A549 (cell line): Measurements from ENCODE around the gene MEAK7. TPM values are rescaled to one million over a fixed set of nuclear protein-coding genes. Genes with fewer than 3 reads are reported as not detected.
A peak's percentile ranks its signal among the peaks of the same experiment; 100 is the strongest.

Source experiments
- ATAC-seq, 2 experiments: fragments of 200-7000 bp in 1 of 2; fragments of >200 bp in 1 of 2; cut with Nextera tagmentation in 1 of 2; cut with Tn5 transposase in 1 of 2; 3 replicates each; pipeline versions ENCODE4 v1.8.0 to v1.9.1; 2018 to 2020; ENCODE audit warnings: mild to moderate bottlenecking in 1 of 2, moderate library complexity in 1 of 2
- CTCF ChIA-PET: fragments of 300-600 bp; sonication (Branson Sonifier 250); formaldehyde crosslinking; extraction: SDS; loops from one replicate; lab custom pipeline; 2021; ENCODE audit warnings: antibody characterized with exemption, inconsistent platforms; lab: Yijun Ruan, JAX
- POLR2A ChIA-PET: fragments of 350-600 bp; formaldehyde crosslinking; extraction: SDS; loops from one replicate; lab custom pipeline; 2021; ENCODE audit warnings: antibody characterized with exemption, inconsistent platforms; lab: Yijun Ruan, JAX
- DNase-seq, 2 experiments: peaks; one replicate each; pipeline versions ENCODE4 v3.0.0 to v3.0.0-alpha.2; 2011 to 2016; ENCODE audit warnings: low read depth in 1 of 2, low spot score in 1 of 2
- FAIRE-seq: peaks from 2 replicates; lab custom pipeline; 2011; peaks lifted over from hg19 to GRCh38; lab: Jason Lieb, UNC
- H3K27ac ChIP-seq, 2 experiments: fragments of >200 bp; sonication (Bioruptor Twin); formaldehyde crosslinking; 3 replicates each; pipeline ENCODE4 v1.5.1; 2016 to 2017
- H3K4me1 ChIP-seq: fragments of >200 bp; sonication (Bioruptor Twin); formaldehyde crosslinking; 3 replicates; pipeline ENCODE4 v1.6.1; 2016
- H3K4me2 ChIP-seq: fragments of >200 bp; sonication (Bioruptor Twin); formaldehyde crosslinking; 3 replicates; pipeline ENCODE4 v1.6.1; 2016
- H3K4me3 ChIP-seq: fragments of >200 bp; sonication (Bioruptor Twin); formaldehyde crosslinking; 3 replicates; pipeline ENCODE4 v1.5.1; 2016
- H3K9me3 ChIP-seq: fragments of >200 bp; sonication (Bioruptor Twin); formaldehyde crosslinking; 3 replicates; pipeline ENCODE4 v1.6.1; 2016
- BHLHE40 ChIP-seq: IDR thresholded peaks from 2 replicates; pipeline ENCODE4 v1.6.1; 2012; ENCODE audit warnings: low read depth, low read length, inconsistent platforms
- EHMT2 ChIP-seq: fragments of 200-600 bp; sonication (generic); IDR thresholded peaks from 2 replicates; pipeline ENCODE4 v1.6.1; 2016; ENCODE audit warnings: antibody characterized with exemption, low read depth, mild to moderate bottlenecking, moderate library complexity
- EP300 ChIP-seq, 2 experiments: fragments of >200 bp; sonication (Bioruptor Twin); formaldehyde crosslinking; IDR thresholded peaks; 2 replicates in 1 of 2; 3 replicates in 1 of 2; pipeline ENCODE4 v1.6.1; 2016 to 2017
- ESRRA ChIP-seq: fragments of 150-350 bp; IDR thresholded peaks from 2 replicates; pipeline ENCODE4 v1.6.1; 2014; ENCODE audit warnings: mild to moderate bottlenecking, low read length, borderline replicate concordance
- JUN ChIP-seq, 2 experiments: fragments of >200 bp; sonication (Bioruptor Twin); formaldehyde crosslinking; IDR thresholded peaks; 2 replicates in 1 of 2; 3 replicates in 1 of 2; pipeline ENCODE4 v1.6.1; 2016 to 2017
- NR3C1 ChIP-seq: fragments of >200 bp; sonication (Bioruptor Twin); formaldehyde crosslinking; IDR thresholded peaks from 3 replicates; pipeline ENCODE4 v1.6.1; 2017
- RAD21 ChIP-seq, 2 experiments: fragments of >200 bp in 1 of 2; sonication (Bioruptor Twin) in 1 of 2; formaldehyde crosslinking in 1 of 2; IDR thresholded peaks in 1 of 2; conservative IDR thresholded peaks in 1 of 2; 2 replicates in 1 of 2; 3 replicates in 1 of 2; pipeline ENCODE4 v1.6.1; 2012 to 2018; ENCODE audit warnings: inconsistent platforms in 1 of 2
- RARB ChIP-seq: fragments of 250-450 bp; sonication (Bioruptor Pico); IDR thresholded peaks from 2 replicates; pipeline ENCODE4 v1.8.0; 2021; ENCODE audit warnings: mild to moderate bottlenecking, moderate library complexity
- RCOR1 ChIP-seq: fragments of 150-350 bp; IDR thresholded peaks from 2 replicates; pipeline ENCODE4 v1.6.1; 2014; ENCODE audit warnings: antibody characterized with exemption, low read length, low read depth
- RNF2 ChIP-seq: fragments of 200-600 bp; sonication (generic); IDR thresholded peaks from 2 replicates; pipeline ENCODE4 v1.6.1; 2016; ENCODE audit warnings: low read depth, mild to moderate bottlenecking, antibody characterized with exemption, moderate library complexity, borderline replicate concordance
- SMC3 ChIP-seq: fragments of >200 bp; sonication (Bioruptor Twin); formaldehyde crosslinking; IDR thresholded peaks from 3 replicates; pipeline ENCODE4 v1.6.1; 2018; ENCODE audit warnings: inconsistent platforms
- TP53 ChIP-seq: fragments of 250-450 bp; sonication (Bioruptor Pico); IDR thresholded peaks from 2 replicates; pipeline ENCODE4 v1.5.0; 2021; ENCODE audit warnings: mild to moderate bottlenecking, moderate library complexity
- ZNF302 ChIP-seq: fragments of 250-450 bp; sonication (Bioruptor Pico); IDR thresholded peaks from 2 replicates; pipeline ENCODE4 v1.9.0; 2021; ENCODE audit warnings: inconsistent platforms, mild to moderate bottlenecking, moderate library complexity
- WGBS: methylation state at CpG from one replicate; pipeline ENCODE4 v1.1.6; 2017; ENCODE audit errors: missing lambda C conversion rate; 5-methylcytosine and 5-hydroxymethylcytosine counted together
- polyA plus RNA-seq, 4 experiments: library from polyadenylated mRNA; depleted of rRNA in 3 of 4; stranded (reverse); fragments of >200 nt; fragmentation: RNase III in 1 of 4; extraction: RNeasy Plus Mini Kit Qiagen cat#74134 plus additional on column Dnase treatment in 1 of 4; gene quantifications; 2 replicates in 3 of 4; 3 replicates in 1 of 4; pipeline ENCODE4 v1.2.3, GENCODE V29; 2011 to 2017
- TF ChIP-seq, protein P1 (sequence below): fragments of >200 bp; sonication (Bioruptor Twin); formaldehyde crosslinking; IDR thresholded peaks from 3 replicates; pipeline ENCODE4 v1.5.1; 2016
- TF ChIP-seq, protein P2 (sequence below): fragments of 450-650 bp; IDR thresholded peaks from 2 replicates; pipeline ENCODE4 v1.6.1; 2014; ENCODE audit warnings: antibody characterized with exemption
- TF ChIP-seq, protein P3 (sequence below): fragments of >200 bp; sonication (Bioruptor Twin); formaldehyde crosslinking; IDR thresholded peaks from 3 replicates; pipeline ENCODE4 v1.6.1; 2016

The MEAK7 gene
- polyA plus RNA-seq, 2 of the 4 experiments (the other 2 are of a cell fraction), result 26.2 to 30.5 TPM

DNA sequence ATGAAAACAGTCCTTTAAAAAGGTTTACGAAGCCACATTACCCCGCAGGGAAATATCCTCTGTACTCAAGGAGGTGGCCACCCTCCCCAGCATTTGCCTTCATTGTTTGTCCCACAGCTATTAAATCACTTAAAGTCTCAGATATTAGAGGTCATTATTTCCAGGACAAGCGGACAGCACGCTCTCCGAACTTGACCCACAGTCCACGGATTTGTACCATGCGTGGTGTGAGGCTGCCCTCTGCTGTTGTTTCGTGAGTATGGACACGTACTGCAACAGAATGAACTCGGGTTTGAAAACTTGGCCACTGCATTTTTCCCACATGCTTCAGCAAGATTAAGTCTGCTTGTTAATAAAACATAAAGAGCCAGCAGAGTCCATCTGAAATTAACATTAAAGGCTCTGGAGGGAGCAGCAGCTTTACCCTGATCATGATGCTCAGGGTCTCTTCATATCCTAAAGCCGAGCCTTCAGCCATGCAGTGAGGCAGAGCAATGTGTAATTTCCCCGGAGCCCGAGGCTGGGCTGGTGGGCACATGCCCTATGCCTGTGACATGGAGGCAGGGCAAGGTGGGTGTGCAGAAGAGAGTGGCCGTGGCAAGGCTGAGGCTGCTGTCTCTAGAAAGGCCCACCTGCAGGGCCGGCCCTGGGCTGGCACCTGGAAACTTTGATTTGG, 19.7 kb downstream of the MEAK7 start:
- H3K27ac ChIP-seq, result no peak overlapping the region
- POLR2A ChIA-PET, result no interaction called here
- 58% methylated on average over 15 of the region's 15 CpGs for WGBS
- FAIRE-seq (peak; percentile 43), ATAC-seq (peak; percentile 68 to 87; a peak in 4 of 6 replicates)
- CTCF ChIA-PET, result interaction anchor here (0.6 to 15.7 kb wide), 49 partner anchors 10 to 527 kb away, joined by 3 to 245 read pairs (median 4); partner anchors contain the start of genes ATP2C2, MEAK7 and TAF1C
- TF ChIP-seq SMC3, result peak; percentile 95
- peak; percentile 95 to 96 for TF ChIP-seq RAD21 (conservative IDR thresholded peaks at IDR 0.05 in 1 of 2, IDR thresholded peaks at IDR 0.05 in 1 of 2)
- 0 out of 5 replicates have a peak, but pooled peaks of 1 of the 2 experiments have one; percentile 25 for TF ChIP-seq JUN (IDR thresholded peaks at IDR 0.05)
- TF ChIP-seq, protein P1, sequence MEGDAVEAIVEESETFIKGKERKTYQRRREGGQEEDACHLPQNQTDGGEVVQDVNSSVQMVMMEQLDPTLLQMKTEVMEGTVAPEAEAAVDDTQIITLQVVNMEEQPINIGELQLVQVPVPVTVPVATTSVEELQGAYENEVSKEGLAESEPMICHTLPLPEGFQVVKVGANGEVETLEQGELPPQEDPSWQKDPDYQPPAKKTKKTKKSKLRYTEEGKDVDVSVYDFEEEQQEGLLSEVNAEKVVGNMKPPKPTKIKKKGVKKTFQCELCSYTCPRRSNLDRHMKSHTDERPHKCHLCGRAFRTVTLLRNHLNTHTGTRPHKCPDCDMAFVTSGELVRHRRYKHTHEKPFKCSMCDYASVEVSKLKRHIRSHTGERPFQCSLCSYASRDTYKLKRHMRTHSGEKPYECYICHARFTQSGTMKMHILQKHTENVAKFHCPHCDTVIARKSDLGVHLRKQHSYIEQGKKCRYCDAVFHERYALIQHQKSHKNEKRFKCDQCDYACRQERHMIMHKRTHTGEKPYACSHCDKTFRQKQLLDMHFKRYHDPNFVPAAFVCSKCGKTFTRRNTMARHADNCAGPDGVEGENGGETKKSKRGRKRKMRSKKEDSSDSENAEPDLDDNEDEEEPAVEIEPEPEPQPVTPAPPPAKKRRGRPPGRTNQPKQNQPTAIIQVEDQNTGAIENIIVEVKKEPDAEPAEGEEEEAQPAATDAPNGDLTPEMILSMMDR, result peak; percentile 85
- TF ChIP-seq RCOR1, result no peak
- no peak for TF ChIP-seq EHMT2
- TF ChIP-seq, all 56 proteins: peak for 4
- H3K4me1 ChIP-seq, result no peaks in the 10 kb centered on the region
- H3K9me3 ChIP-seq, result no peaks in the 10 kb centered on the region
- peak; percentile 47 to 62 for DNase-seq
- H3K4me2 ChIP-seq, result no peak overlapping the region
- no peak overlapping the region for H3K4me3 ChIP-seq

DNA sequence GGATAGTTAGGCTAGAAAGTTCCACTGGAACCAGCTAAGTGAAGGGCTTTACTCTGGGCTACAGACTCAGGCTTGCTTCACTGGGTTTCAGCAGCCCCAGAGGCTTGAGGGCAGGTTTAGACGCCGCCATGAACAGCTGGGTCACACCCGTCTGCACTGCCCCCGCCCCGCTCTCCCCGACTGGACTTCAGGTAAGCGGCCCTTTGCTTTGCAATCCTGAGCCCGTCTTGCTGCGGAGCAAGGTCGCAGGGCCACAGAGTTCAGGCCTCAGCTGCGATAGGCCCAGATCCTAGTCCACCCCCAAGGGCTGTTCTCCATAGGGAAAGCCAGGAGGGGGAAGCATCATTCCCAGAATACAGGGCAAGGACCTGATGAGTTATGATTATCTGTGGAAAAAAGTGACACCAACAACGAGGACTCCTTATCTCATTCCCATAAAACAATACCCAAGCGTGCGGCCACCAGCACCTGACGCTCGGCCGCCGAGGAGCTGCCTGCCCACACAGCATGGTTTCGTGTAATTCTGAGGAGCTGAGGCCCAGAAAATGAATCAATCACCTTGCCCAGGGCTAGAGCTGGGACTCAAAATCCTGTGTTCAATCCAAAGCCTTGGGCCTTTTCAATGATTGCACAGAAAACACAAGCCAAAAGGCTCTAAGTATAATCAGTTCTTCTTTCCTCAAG, 20.4 kb downstream of the MEAK7 start:
- no peak for FAIRE-seq
- no peaks in the 10 kb centered on the region for H3K9me3 ChIP-seq
- H3K4me2 ChIP-seq, result no peak overlapping the region
- WGBS, result 95% methylated on average over 19 of the region's 19 CpGs
- DNase-seq, result no peak
- ATAC-seq, result no peak
- H3K4me3 ChIP-seq, result no peak overlapping the region
- no peaks in the 10 kb centered on the region for H3K4me1 ChIP-seq
- CTCF ChIA-PET, result interaction anchor here (0.6 to 15.7 kb wide), 49 partner anchors 9 to 947 kb away, joined by 3 to 245 read pairs (median 4); partner anchors contain the start of genes ATP2C2, MEAK7 and TAF1C
- no peak for TF ChIP-seq TP53 (CRISPR knock-in tag)
- TF ChIP-seq, protein P2, sequence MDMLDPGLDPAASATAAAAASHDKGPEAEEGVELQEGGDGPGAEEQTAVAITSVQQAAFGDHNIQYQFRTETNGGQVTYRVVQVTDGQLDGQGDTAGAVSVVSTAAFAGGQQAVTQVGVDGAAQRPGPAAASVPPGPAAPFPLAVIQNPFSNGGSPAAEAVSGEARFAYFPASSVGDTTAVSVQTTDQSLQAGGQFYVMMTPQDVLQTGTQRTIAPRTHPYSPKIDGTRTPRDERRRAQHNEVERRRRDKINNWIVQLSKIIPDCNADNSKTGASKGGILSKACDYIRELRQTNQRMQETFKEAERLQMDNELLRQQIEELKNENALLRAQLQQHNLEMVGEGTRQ, result no peak
- no peak for TF ChIP-seq NR3C1
- no peak for TF ChIP-seq RARB (CRISPR knock-in tag)
- no peak for TF ChIP-seq EHMT2
- no peak for TF ChIP-seq BHLHE40
- no peak for TF ChIP-seq EP300 (IDR thresholded peaks at IDR 0.05)
- TF ChIP-seq, protein P3, sequence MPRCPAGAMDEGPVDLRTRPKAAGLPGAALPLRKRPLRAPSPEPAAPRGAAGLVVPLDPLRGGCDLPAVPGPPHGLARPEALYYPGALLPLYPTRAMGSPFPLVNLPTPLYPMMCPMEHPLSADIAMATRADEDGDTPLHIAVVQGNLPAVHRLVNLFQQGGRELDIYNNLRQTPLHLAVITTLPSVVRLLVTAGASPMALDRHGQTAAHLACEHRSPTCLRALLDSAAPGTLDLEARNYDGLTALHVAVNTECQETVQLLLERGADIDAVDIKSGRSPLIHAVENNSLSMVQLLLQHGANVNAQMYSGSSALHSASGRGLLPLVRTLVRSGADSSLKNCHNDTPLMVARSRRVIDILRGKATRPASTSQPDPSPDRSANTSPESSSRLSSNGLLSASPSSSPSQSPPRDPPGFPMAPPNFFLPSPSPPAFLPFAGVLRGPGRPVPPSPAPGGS, result no peak
- TF ChIP-seq ESRRA, result no peak
- no peak for TF ChIP-seq ZNF302
- TF ChIP-seq RNF2, result no peak
- POLR2A ChIA-PET, result no interaction called here
- no peak overlapping the region for H3K27ac ChIP-seq
